GM21447 (cell line): Measurements from ENCODE around the gene PANX2.

Source experiments
- ATAC-seq: cut with Tn5 transposase; IDR thresholded peaks from one replicate; pipeline ENCODE4 v1.9.1; 2021; ENCODE audit not compliant: unreplicated experiment

PANX2 gene

GRCh38 chr22:50169774-50170341, 673 bp upstream of the PANX2 start:
- no peak for ATAC-seq

- ATAC-seq, result no peak
Measured at GRCh38 chr22:50171319-50171964, 911 bp downstream of the PANX2 start.

- no peak for ATAC-seq
Measured at GRCh38 chr22:50171965-50172421, 1.5 kb downstream of the PANX2 start.

GRCh38 chr22:50173311-50173982, 2.9 kb downstream of the PANX2 start:
- no peak for ATAC-seq

- no peak for ATAC-seq
Measured at GRCh38 chr22:50173983-50174355, 3.4 kb downstream of the PANX2 start.

GRCh38 chr22:50174382-50175190, 4.1 kb downstream of the PANX2 start:
- no peak for ATAC-seq

GRCh38 chr22:50175191-50175461, 4.6 kb downstream of the PANX2 start:
- no peak for ATAC-seq

- no peak for ATAC-seq
Measured at GRCh38 chr22:50175921-50176849, 5.7 kb downstream of the PANX2 start.

- no peak for ATAC-seq
Measured at GRCh38 chr22:50176850-50177536, 6.5 kb downstream of the PANX2 start.

GRCh38 chr22:50177537-50178470, 7.3 kb downstream of the PANX2 start:
- no peak for ATAC-seq

GRCh38 chr22:50178471-50178864, 7.9 kb downstream of the PANX2 start:
- no peak for ATAC-seq

GRCh38 chr22:50178871-50179869, 8.6 kb downstream of the PANX2 start:
- no peak for ATAC-seq

GRCh38 chr22:50179937-50180726, 9.6 kb downstream of the PANX2 start:
- ATAC-seq, result no peak

- no peak for ATAC-seq
Measured at GRCh38 chr22:50180727-50181521, 10.4 kb downstream of the PANX2 start.

- ATAC-seq, result no peak
Measured at GRCh38 chr22:50182176-50183081, 11.9 kb downstream of the PANX2 start.
